Suprapubic skin (tissue), 4 donors: Measurements from ENCODE around the gene ABCF3. TPM values are rescaled to one million over a fixed set of nuclear protein-coding genes. Genes with fewer than 3 reads are reported as not detected.
A peak's percentile ranks its signal among the peaks of the same experiment; 100 is the strongest.

ENCODE experiments used
- DNase-seq, 2 donors: peaks; one replicate each; pipeline ENCODE4 v3.0.0-alpha.2; 2019; ENCODE audit warnings: low spot score in 2 of 2
- H3K27ac ChIP-seq: fragments of 200-600 bp; sonication (generic); one replicate; pipeline ENCODE4 v1.5.1; 2019
- H3K27me3 ChIP-seq: fragments of 200-600 bp; sonication (generic); one replicate; pipeline ENCODE4 v1.5.1; 2019
- H3K36me3 ChIP-seq: fragments of 200-600 bp; sonication (generic); one replicate; pipeline ENCODE4 v1.5.1; 2019
- H3K4me1 ChIP-seq: fragments of 200-600 bp; sonication (generic); one replicate; pipeline ENCODE4 v1.5.1; 2019
- H3K4me3 ChIP-seq: fragments of 200-600 bp; sonication (generic); one replicate; pipeline ENCODE4 v1.5.1; 2019; ENCODE audit warnings: mild to moderate bottlenecking
- H3K9me3 ChIP-seq: fragments of 200-600 bp; sonication (generic); one replicate; pipeline ENCODE4 v1.5.1; 2019
- EP300 ChIP-seq: sonication (generic); formaldehyde crosslinking; IDR thresholded peaks from one replicate; pipeline ENCODE4 v1.6.1; 2017; ENCODE audit warnings: antibody characterized with exemption
- POLR2A ChIP-seq, 2 donors: fragments of 450-650 bp; IDR thresholded peaks; one replicate each; pipeline ENCODE4 v1.6.1; 2017; ENCODE audit warnings: antibody characterized with exemption in 2 of 2, mild to moderate bottlenecking in 2 of 2, moderate library complexity in 2 of 2
- POLR2AphosphoS5 ChIP-seq, 3 donors: sonication (generic); formaldehyde crosslinking; IDR thresholded peaks; one replicate each; pipeline ENCODE4 v1.6.1; 2017; ENCODE audit warnings: antibody characterized with exemption in 3 of 3
- WGBS: methylation state at CpG from one replicate; pipeline ENCODE4 v1.1.5; 2018; 5-methylcytosine and 5-hydroxymethylcytosine counted together
- total RNA-seq, 4 donors: library from RNA; depleted of rRNA; stranded (reverse); fragments of >200 nt; gene quantifications; one replicate each; pipeline ENCODE4 v1.1.0, GENCODE V29; 2016
- TF ChIP-seq, protein P1 (sequence below), 2 donors: fragments of 200-600 bp in 1 of 2; fragments of 450-650 bp in 1 of 2; sonication (generic) in 1 of 2; IDR thresholded peaks; one replicate each; pipeline ENCODE4 v1.5.1; 2016 to 2019; ENCODE audit warnings: antibody characterized with exemption in 2 of 2, mild to moderate bottlenecking in 1 of 2, moderate library complexity in 1 of 2

The ABCF3 gene
- total RNA-seq, 4 donors from 2014 or later, result 44.8 to 121 (median 71.1) TPM

DNA sequence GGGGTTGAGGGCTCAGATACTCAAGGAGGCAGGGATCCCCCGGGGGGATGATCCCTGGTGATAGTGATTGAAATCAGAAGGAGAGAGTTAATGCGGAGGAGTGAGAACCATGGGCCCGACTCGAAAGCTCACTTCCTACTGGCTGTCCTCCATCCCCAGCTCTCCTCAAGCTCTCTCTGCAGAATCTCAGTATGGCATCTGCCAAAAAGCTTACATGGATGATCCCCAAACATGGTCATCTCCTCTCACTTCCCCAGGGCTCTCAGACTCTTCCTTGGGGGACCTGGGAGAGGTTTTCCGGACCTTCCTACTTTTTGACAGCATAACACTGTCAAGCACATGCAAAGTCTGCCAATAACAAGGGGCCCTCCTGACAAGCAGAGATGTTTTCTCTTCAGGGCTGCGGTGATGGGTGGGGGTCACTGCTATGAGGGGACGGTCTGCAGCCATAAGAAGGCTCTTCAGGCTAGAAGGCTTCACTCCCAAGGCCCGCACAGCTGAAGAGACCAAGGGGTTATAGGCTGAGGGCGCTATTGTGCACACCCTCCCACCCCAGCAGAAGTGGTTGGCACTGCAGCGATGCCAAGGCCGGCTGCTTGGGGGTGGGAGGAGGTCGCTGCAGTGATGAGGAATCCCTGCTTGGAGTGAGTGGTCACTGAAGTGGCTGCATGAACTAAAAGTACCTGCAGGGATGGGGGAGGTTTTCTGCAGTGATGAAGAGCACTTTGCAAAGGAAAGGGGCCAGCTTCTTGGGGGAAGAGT, 42.6 kb downstream of the ABCF3 start:
- Histone ChIP-seq H3K4me1 (peaks cover 25% of the 10 kb centered on the region), H3K4me3 (peak overlapping the region; percentile 53), H3K27me3 (peaks cover 53% of the 10 kb centered on the region), H3K9me3 (no peaks in the 10 kb centered on the region), H3K27ac (no peak overlapping the region), H3K36me3 (no peaks in the 10 kb centered on the region)
- DNase-seq, result no peak
- TF ChIP-seq POLR2A (IDR thresholded peaks at IDR 0.05), result no peak
- TF ChIP-seq, protein P1, sequence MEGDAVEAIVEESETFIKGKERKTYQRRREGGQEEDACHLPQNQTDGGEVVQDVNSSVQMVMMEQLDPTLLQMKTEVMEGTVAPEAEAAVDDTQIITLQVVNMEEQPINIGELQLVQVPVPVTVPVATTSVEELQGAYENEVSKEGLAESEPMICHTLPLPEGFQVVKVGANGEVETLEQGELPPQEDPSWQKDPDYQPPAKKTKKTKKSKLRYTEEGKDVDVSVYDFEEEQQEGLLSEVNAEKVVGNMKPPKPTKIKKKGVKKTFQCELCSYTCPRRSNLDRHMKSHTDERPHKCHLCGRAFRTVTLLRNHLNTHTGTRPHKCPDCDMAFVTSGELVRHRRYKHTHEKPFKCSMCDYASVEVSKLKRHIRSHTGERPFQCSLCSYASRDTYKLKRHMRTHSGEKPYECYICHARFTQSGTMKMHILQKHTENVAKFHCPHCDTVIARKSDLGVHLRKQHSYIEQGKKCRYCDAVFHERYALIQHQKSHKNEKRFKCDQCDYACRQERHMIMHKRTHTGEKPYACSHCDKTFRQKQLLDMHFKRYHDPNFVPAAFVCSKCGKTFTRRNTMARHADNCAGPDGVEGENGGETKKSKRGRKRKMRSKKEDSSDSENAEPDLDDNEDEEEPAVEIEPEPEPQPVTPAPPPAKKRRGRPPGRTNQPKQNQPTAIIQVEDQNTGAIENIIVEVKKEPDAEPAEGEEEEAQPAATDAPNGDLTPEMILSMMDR (IDR thresholded peaks at IDR 0.05), result no peak
- TF ChIP-seq POLR2AphosphoS5 (IDR thresholded peaks at IDR 0.05), result no peak
- no peak for TF ChIP-seq EP300
- 36% methylated on average over 12 of the region's 12 CpGs for WGBS

GRCh38 chr3:184229394-184230080, 43.5 kb downstream of the ABCF3 start, which contains the start of gene VWA5B2:
Gene VWA5B2, plus strand, starts transcription at chr3:184229585. Its CDS starts 944 bp downstream, at chr3:184230529.
- WGBS, result 3% methylated on average over 13 of the region's 66 CpGs
- no peak for DNase-seq
- peak within 1 kb of the TSS; percentile 53 for H3K4me3 ChIP-seq

GRCh38 chr3:184230081-184230602, 44.1 kb downstream of the ABCF3 start:
- Histone ChIP-seq H3K4me1 (peaks cover 25% of the 10 kb centered on the region), H3K27me3 (peaks cover 53% of the 10 kb centered on the region), H3K27ac (no peak overlapping the region), H3K4me3 (peak overlapping the region; percentile 53), H3K9me3 (no peaks in the 10 kb centered on the region), H3K36me3 (no peaks in the 10 kb centered on the region)
- no peak for DNase-seq
- WGBS, result 0% methylated on average over 12 of the region's 61 CpGs
- TF ChIP-seq POLR2A (IDR thresholded peaks at IDR 0.05) (no peak), EP300 (no peak), POLR2AphosphoS5 (IDR thresholded peaks at IDR 0.05) (no peak)

More at GRCh38 chr3:184229394-184230080, 43.5 kb downstream of the ABCF3 start, which contains the start of gene VWA5B2:
- H3K27ac ChIP-seq, result no peak within 1 kb of the TSS
- H3K4me1 ChIP-seq, result peaks cover 25% of the 10 kb centered on the region
- TF ChIP-seq EP300 (no peak), POLR2A (IDR thresholded peaks at IDR 0.05) (no peak), POLR2AphosphoS5 (IDR thresholded peaks at IDR 0.05) (no peak)
- TF ChIP-seq, protein P1 (IDR thresholded peaks at IDR 0.05), result peak in 1 of 2 donors; percentile 38
- no peaks in the 10 kb centered on the region for H3K9me3 ChIP-seq
- H3K27me3 ChIP-seq, result peaks cover 53% of the 10 kb centered on the region
- no peaks in the 10 kb centered on the region for H3K36me3 ChIP-seq

GRCh38 chr3:184230603-184231528, 44.9 kb downstream of the ABCF3 start:
- Histone ChIP-seq H3K4me3 (peak overlapping the region; percentile 53), H3K27ac (no peak overlapping the region), H3K9me3 (no peaks in the 10 kb centered on the region), H3K4me1 (peaks cover 25% of the 10 kb centered on the region), H3K36me3 (no peaks in the 10 kb centered on the region), H3K27me3 (peaks cover 53% of the 10 kb centered on the region)
- 33% methylated on average over 10 of the region's 79 CpGs for WGBS
- TF ChIP-seq POLR2A (IDR thresholded peaks at IDR 0.05) (no peak), EP300 (no peak), POLR2AphosphoS5 (IDR thresholded peaks at IDR 0.05) (no peak)
- TF ChIP-seq, protein P1 (IDR thresholded peaks at IDR 0.05), result no peak
- no peak for DNase-seq

- no peaks in the 10 kb centered on the region for H3K9me3 ChIP-seq
- no peak overlapping the region for H3K27ac ChIP-seq
- H3K27me3 ChIP-seq, result peaks cover 53% of the 10 kb centered on the region
- no peak overlapping the region for H3K4me3 ChIP-seq
- TF ChIP-seq EP300, result no peak
- no peak for TF ChIP-seq POLR2AphosphoS5 (IDR thresholded peaks at IDR 0.05)
- TF ChIP-seq POLR2A (IDR thresholded peaks at IDR 0.05), result no peak
- TF ChIP-seq, protein P1 (IDR thresholded peaks at IDR 0.05), result no peak
- DNase-seq, result no peak
- WGBS, result 71% methylated on average over 3 of the region's 3 CpGs
- H3K4me1 ChIP-seq, result peaks cover 25% of the 10 kb centered on the region
- no peaks in the 10 kb centered on the region for H3K36me3 ChIP-seq
These were observed 45.7 kb downstream of the ABCF3 start for GRCh38 chr3:184231671-184232070.
